ENCODE data around the gene FAM234B.
"Not testable (repeated sequence)": the region's sequence is repeated elsewhere in the genome, so short reads cannot be mapped to it uniquely, and the experiment has no call there.

FAM234B gene

GRCh38 chr12:13075786-13076570, 31.8 kb downstream of the FAM234B start:
- no peak for TF ChIP-seq Cebpa-rat (IDR thresholded peaks at IDR 0.05)
- Histone ChIP-seq H4K20me1 (no peaks in the 10 kb centered on the region), H3K27ac (no peak overlapping the region), H3K9me3 (replicated peaks in 1 of 11) (peaks cover 3 to 10% (median 6%) of the 10 kb centered on the region in 11 experiments; a peak in 10 of 22 replicates), H3K4me2 (no peak overlapping the region), H3K27me3 (no peaks in the 10 kb centered on the region), H3K4me1 (peaks cover 0 to 7% (median 0%) of the 10 kb centered on the region in 10 experiments; a peak in 2 of 20 replicates), H3K4me3 (no peak overlapping the region), H3K9ac (no peak overlapping the region), H3K36me3 (peaks cover 46 to 78% (median 66%) of the 10 kb centered on the region in 11 experiments)

- Histone ChIP-seq H3K27ac (no peak overlapping the region), H3K36me3 (peaks cover 43 to 74% (median 52%) of the 10 kb centered on the region in 11 experiments)
These were observed 35.3 kb downstream of the FAM234B start for GRCh38 chr12:13079440-13079906.

DNA sequence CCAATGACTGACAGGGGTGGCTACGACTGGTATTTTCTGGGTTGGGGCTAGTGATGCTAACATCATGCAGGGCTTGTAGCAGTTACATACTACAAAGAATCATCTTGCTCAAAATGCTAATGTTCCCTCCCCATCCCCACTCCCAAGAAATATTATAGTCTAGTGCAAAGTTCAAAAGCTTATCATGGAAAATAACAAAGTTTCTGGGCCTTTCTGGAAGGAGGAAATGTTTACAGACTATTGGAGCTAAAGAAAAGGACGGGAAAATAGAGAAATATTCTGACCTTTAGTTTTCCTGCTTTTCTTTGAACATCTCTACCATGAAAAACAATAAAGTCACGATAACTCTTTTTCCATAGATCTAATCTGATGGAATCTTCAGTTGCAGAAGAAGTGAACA, 36.1 kb downstream of the FAM234B start:
- no peak overlapping the region for H3K4me3 ChIP-seq
- no peaks in the 10 kb centered on the region for H3K27me3 ChIP-seq
- TF ChIP-seq Cebpa-rat (IDR thresholded peaks at IDR 0.05), result no peak
- H3K27ac ChIP-seq, result no peak overlapping the region
- peaks cover 14 to 23% (median 19%) of the 10 kb centered on the region in 11 experiments; a peak in 16 of 22 replicates for H3K9me3 ChIP-seq (replicated peaks in 1 of 11)
- peaks cover 0 to 11% (median 0%) of the 10 kb centered on the region in 10 experiments; a peak in 4 of 20 replicates for H3K4me1 ChIP-seq
- no peak overlapping the region for H3K4me2 ChIP-seq
- H3K36me3 ChIP-seq, result peaks cover 48 to 74% (median 56%) of the 10 kb centered on the region in 11 experiments
- H4K20me1 ChIP-seq, result no peaks in the 10 kb centered on the region
- H3K9ac ChIP-seq, result no peak overlapping the region

More at GRCh38 chr12:13079440-13079906, 35.3 kb downstream of the FAM234B start:
- Histone ChIP-seq H3K4me1 (peaks cover 0 to 11% (median 0%) of the 10 kb centered on the region in 10 experiments; a peak in 4 of 20 replicates), H3K9me3 (replicated peaks in 1 of 11) (peaks cover 8 to 17% (median 13%) of the 10 kb centered on the region in 11 experiments; a peak in 16 of 22 replicates), H3K4me2 (no peak overlapping the region), H3K27me3 (no peaks in the 10 kb centered on the region), H3K9ac (no peak overlapping the region), H3K4me3 (no peak overlapping the region), H4K20me1 (no peaks in the 10 kb centered on the region)
- TF ChIP-seq Cebpa-rat (IDR thresholded peaks at IDR 0.05), result no peak

GRCh38 chr12:13082861-13083260, 38.7 kb downstream of the FAM234B start:
- Histone ChIP-seq H3K9ac (no peak overlapping the region), H3K4me3 (no peak overlapping the region), H3K27me3 (no peaks in the 10 kb centered on the region), H3K4me1 (peaks cover 8 to 17% (median 13%) of the 10 kb centered on the region in 10 experiments), H3K4me2 (peak overlapping the region in 2 of 11 experiments; percentile 11 to 36; a peak in 2 of 22 replicates), H3K36me3 (peaks cover 36 to 65% (median 42%) of the 10 kb centered on the region in 11 experiments), H4K20me1 (no peaks in the 10 kb centered on the region), H3K9me3 (replicated peaks in 1 of 11) (peaks cover 14 to 23% (median 19%) of the 10 kb centered on the region in 11 experiments; a peak in 16 of 22 replicates), H3K27ac (no peak overlapping the region)
- TF ChIP-seq Cebpa-rat (IDR thresholded peaks at IDR 0.05), result no peak

DNA sequence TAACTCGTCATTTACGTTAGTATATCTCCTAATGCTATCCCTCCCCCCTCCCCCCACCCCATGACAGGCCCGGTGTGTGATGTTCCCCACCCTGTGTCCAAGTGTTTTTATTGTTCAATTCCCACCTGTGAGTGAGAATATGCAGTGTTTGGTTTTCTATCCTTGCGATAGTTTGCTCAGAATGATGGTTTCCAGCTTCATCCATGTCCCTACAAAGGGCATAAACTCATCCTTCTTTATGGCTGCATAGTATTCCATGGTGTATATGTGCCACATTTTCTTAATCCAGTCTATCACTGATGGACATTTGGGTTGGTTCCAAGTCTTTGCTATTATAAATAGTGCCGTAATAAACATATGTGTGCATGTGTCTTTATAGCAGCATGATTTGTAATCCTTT, 39.5 kb downstream of the FAM234B start:
- Histone ChIP-seq H3K4me1 (peaks cover 8 to 25% (median 21%) of the 10 kb centered on the region in 10 experiments), H3K9me3 (replicated peaks in 1 of 11) (peaks cover 14 to 23% (median 19%) of the 10 kb centered on the region in 11 experiments; a peak in 16 of 22 replicates), H3K36me3 (peaks cover 36 to 65% (median 42%) of the 10 kb centered on the region in 11 experiments)
- not testable (repeated sequence) for H3K27ac ChIP-seq, H3K9ac ChIP-seq, H3K4me3 ChIP-seq, H4K20me1 ChIP-seq, H3K4me2 ChIP-seq, H3K27me3 ChIP-seq

DNA sequence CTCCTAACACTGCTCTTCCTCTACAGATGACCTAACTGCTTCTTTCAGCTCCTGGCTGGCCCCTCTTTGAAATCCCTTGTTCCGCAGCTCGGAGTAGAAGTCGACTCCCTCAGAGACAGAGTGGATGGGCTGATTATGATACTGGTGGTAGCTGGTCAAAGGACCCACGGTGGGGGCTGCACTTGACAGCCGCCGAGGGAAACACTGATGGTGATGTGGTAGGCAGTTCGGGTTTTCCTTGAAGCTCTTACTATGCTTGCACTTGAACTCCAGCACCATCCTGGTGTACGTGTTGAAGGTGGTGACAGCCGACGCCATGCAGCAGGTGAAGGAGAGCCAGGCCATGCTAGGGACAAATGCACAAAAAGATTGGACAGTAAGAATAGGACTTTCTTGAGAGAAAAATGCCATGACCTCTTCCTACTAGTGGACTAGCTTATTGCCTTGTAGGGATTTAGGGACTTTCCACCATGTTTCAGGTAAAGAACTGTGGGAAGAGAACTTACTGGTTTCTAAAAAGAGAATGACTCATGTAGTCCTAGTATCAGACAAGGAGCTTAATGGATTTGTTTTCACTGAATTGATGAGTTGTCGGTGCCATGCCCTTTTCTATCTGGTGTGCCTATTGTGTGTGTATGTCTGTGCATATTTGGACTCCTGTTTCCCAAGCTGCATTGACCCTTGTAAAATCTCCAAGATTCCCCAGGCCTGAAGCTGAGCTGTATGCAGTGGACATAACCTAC, 40.9 kb downstream of the FAM234B start:
- Histone ChIP-seq H3K4me1 (peaks cover 15 to 38% (median 35%) of the 10 kb centered on the region in 10 experiments), H3K9me3 (replicated peaks in 1 of 11) (peaks cover 10 to 19% (median 13%) of the 10 kb centered on the region in 11 experiments; a peak in 12 of 22 replicates), H4K20me1 (no peaks in the 10 kb centered on the region), H3K4me3 (no peak overlapping the region), H3K27me3 (no peaks in the 10 kb centered on the region), H3K9ac (no peak overlapping the region), H3K27ac (no peak overlapping the region), H3K36me3 (peaks cover 27 to 55% (median 33%) of the 10 kb centered on the region in 11 experiments), H3K4me2 (no peak overlapping the region)
- TF ChIP-seq Cebpa-rat (IDR thresholded peaks at IDR 0.05), result no peak

- Histone ChIP-seq H4K20me1 (no peaks in the 10 kb centered on the region), H3K36me3 (peaks cover 16 to 44% (median 23%) of the 10 kb centered on the region in 11 experiments), H3K9ac (no peak overlapping the region), H3K4me3 (no peak overlapping the region), H3K4me1 (peaks cover 25 to 46% (median 42%) of the 10 kb centered on the region in 10 experiments), H3K27me3 (no peaks in the 10 kb centered on the region), H3K9me3 (replicated peaks in 1 of 11) (peaks cover 10 to 19% (median 13%) of the 10 kb centered on the region in 11 experiments; a peak in 12 of 22 replicates), H3K27ac (no peak overlapping the region), H3K4me2 (peak overlapping the region in 4 of 11 experiments; percentile 10 to 80 (median 46); a peak in 3 of 22 replicates)
- TF ChIP-seq Cebpa-rat (IDR thresholded peaks at IDR 0.05), result no peak
These were observed 41.9 kb downstream of the FAM234B start for GRCh38 chr12:13085968-13086686.

DNA sequence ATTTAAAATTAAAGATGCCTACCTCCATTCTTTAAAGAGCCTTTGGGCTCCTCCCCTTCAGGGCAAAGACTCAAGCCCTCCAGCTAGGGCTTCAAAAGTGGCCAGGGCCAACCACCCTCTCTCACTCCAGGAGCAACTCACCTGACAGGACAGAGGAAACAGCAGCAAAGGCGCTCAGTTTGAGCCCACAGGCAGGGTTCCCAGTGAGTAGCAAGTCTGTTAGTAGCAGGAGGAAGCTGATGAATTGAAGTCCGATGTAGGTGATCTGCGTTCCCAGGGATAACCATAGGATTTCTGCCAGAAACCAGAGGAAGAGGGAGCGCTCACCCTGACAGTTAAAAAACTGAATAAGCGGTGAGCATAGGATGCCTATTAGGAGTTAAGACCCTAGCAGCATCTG, 43.6 kb downstream of the FAM234B start:
- no peak for TF ChIP-seq Cebpa-rat (IDR thresholded peaks at IDR 0.05)
- H3K4me1 ChIP-seq, result peaks cover 33 to 54% (median 42%) of the 10 kb centered on the region in 10 experiments
- H3K9me3 ChIP-seq (replicated peaks in 1 of 11), result peaks cover 10 to 19% (median 13%) of the 10 kb centered on the region in 11 experiments; a peak in 12 of 22 replicates
- H3K27me3 ChIP-seq, result no peaks in the 10 kb centered on the region
- H3K27ac ChIP-seq, result no peak overlapping the region
- H3K4me2 ChIP-seq, result peak overlapping the region in 9 of 11 experiments; percentile 57 to 80 (median 67); a peak in 17 of 22 replicates
- peaks cover 14 to 33% (median 18%) of the 10 kb centered on the region in 11 experiments; a peak in 21 of 22 replicates for H3K36me3 ChIP-seq
- no peak overlapping the region for H3K9ac ChIP-seq
- H4K20me1 ChIP-seq, result no peaks in the 10 kb centered on the region
- no peak overlapping the region for H3K4me3 ChIP-seq
